Mesodermal cell (in vitro differentiated cells): Measurements from ENCODE around the gene CFAP251.

Experiments
- H3K27ac ChIP-seq: 2 replicates; pipeline ENCODE4 v1.7.0; 2013; ENCODE audit warnings: mild to moderate bottlenecking, low read depth, low read length, moderate library complexity; ENCODE audit not compliant: severe bottlenecking
- H3K36me3 ChIP-seq: 2 replicates; pipeline ENCODE4 v1.7.1; 2013; ENCODE audit warnings: mild to moderate bottlenecking, low read length, moderate library complexity; ENCODE audit not compliant: control insufficient read depth, insufficient read depth
- H3K4me1 ChIP-seq: one replicate; pipeline ENCODE4 v1.7.1; 2013; ENCODE audit warnings: mild to moderate bottlenecking, low read length; ENCODE audit not compliant: insufficient read depth, control insufficient read depth, poor library complexity, severe bottlenecking
- H3K4me3 ChIP-seq: 2 replicates; pipeline ENCODE4 v1.7.0; 2013; ENCODE audit warnings: low read length, control low read depth, mild to moderate bottlenecking; ENCODE audit not compliant: insufficient read depth, poor library complexity, severe bottlenecking; ENCODE audit errors: extremely low read depth
- H3K9me3 ChIP-seq: 2 replicates; pipeline ENCODE4 v1.7.1; 2013; ENCODE audit warnings: mild to moderate bottlenecking, low read length, moderate library complexity; ENCODE audit not compliant: control insufficient read depth
- WGBS, 2 experiments: methylation state at CpG; one replicate each; pipeline ENCODE4 v1.1.5; 2013; ENCODE audit warnings: missing lambda C conversion rate in 2 of 2; ENCODE audit not compliant: insufficient coverage in 2 of 2; 5-methylcytosine and 5-hydroxymethylcytosine counted together

CFAP251 gene

GRCh38 chr12:121930862-121931261 lies 12.5 kb downstream of the CFAP251 start:
- H3K9me3 ChIP-seq = no peaks in the 10 kb centered on the region
- WGBS, 2 experiments = 90% methylated on average over 2 of the region's 4 CpGs; no CpG with 5 or more reads in 1 of the 2 experiments
- no peak overlapping the region for H3K4me3 ChIP-seq

GRCh38 chr12:121932176-121932536 lies 13.8 kb downstream of the CFAP251 start:
- 100% methylated on average over 1 to 2 of the region's 3 CpGs for WGBS, 2 experiments
- Histone ChIP-seq H3K36me3 (peaks cover 10% of the 10 kb centered on the region), H3K4me1 (peaks cover 19% of the 10 kb centered on the region), H3K9me3 (no peaks in the 10 kb centered on the region), H3K27ac (no peak overlapping the region), H3K4me3 (no peak overlapping the region)

More at GRCh38 chr12:121930862-121931261, 12.5 kb downstream of the CFAP251 start:
- Histone ChIP-seq H3K4me1 (peaks cover 22% of the 10 kb centered on the region), H3K27ac (no peak overlapping the region), H3K36me3 (peaks cover 8% of the 10 kb centered on the region)

DNA sequence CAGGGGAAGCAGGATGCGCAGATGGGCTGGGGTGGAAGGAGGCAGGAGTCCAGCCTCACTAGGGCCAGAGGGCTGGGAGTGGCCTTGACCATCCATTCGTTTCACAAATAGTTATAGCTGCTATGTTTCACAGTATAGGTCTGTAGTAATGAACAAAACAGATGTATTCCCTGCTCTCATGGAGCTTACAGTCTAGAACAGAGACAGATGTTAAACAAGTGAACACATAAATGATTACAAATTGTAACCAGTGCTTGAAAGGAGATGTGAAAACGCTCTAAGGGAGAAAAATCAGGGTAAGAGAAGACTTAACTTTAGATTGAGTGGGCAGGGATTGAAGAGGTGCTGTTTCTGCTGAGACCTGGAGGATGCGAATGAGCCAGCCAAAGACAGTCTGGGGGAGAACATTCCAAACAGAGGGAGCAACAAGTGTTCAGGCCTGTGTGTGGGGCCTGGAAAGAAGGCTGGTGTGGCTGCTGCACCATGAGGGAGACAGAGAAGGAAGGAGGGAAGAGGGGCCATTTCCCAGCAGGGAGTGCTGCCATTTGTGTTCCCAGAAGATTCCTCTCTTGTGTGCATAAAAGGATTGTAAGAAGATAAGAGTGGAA lies 14.6 kb downstream of the CFAP251 start:
- H3K4me3 ChIP-seq = no peak overlapping the region
- H3K36me3 ChIP-seq = peaks cover 10% of the 10 kb centered on the region
- peaks cover 13% of the 10 kb centered on the region for H3K4me1 ChIP-seq
- H3K9me3 ChIP-seq = peaks cover 3% of the 10 kb centered on the region
- 93 to 98% methylated on average over 4 of the region's 4 CpGs for WGBS, 2 experiments
- peak overlapping the region; percentile 64 for H3K27ac ChIP-seq

DNA sequence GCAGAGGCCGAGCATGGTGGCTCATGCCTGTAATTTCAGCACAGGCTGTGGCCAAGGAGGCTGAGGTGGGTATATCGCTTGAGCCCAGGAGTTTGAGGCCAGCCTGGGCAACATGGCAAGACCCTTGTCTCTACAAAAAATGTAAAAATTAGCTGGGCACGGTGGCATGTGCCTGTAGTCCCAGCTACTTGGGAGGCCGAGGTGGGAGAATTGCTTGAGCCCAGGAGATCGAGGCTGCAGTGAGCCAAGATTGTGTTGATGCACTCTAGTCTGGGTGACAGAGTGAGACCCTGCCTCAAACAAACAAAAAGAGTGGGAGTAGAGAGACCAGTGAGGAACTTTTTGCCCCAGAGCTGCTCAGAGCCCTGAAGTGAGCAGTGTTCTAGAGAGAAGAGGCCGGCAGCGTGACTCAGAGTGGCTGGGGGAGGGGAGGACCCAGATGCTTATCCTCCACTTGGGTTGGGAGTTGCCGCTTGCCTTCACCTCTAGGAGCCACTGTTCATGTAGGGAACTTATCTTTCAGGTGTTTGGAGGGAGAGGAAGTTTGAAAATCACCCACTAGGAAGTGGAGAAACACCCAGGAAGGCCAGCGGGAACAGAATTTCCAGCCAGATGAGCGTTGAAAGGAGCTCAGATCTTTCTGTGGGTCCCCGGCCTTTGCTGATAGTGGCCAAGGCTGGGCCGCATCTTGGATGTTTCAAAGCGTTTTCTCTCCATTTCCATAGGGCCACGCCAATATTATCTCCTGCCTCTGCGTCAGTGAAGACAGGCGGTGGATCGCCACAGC lies 15.3 kb downstream of the CFAP251 start:
- peaks cover 12% of the 10 kb centered on the region for H3K4me1 ChIP-seq
- H3K36me3 ChIP-seq = peaks cover 10% of the 10 kb centered on the region
- H3K9me3 ChIP-seq = peaks cover 3% of the 10 kb centered on the region
- H3K27ac ChIP-seq = peak overlapping the region; percentile 64
- 80 to 82% methylated on average over 13 to 16 of the region's 17 CpGs for WGBS, 2 experiments
- H3K4me3 ChIP-seq = no peak overlapping the region

GRCh38 chr12:121934309-121934664 lies 15.9 kb downstream of the CFAP251 start:
- H3K9me3 ChIP-seq = peaks cover 3% of the 10 kb centered on the region
- H3K36me3 ChIP-seq = peaks cover 10% of the 10 kb centered on the region
- WGBS, 2 experiments = 100% methylated on average over 2 of the region's 2 CpGs
- peaks cover 12% of the 10 kb centered on the region for H3K4me1 ChIP-seq
- no peak overlapping the region for H3K4me3 ChIP-seq
- H3K27ac ChIP-seq = peak overlapping the region; percentile 64

DNA sequence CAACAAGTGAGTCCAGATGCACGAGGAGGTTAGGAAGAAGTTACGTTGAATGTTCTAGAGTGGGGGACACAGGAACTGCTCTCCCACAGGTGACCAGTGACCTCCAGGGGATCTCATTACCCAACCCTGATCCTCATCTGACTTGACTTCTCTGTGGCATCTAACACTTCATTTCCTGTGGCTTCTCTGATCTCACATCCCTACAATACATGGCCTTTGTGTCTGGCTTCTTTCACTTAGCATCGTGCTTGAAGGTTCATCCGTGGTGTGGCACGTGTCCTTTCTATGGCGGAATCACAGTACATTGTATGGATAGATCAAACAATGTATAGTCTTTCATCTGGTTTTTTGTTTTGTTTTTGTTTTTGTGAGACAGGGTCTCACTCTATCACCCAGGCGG lies 19.3 kb downstream of the CFAP251 start:
- Histone ChIP-seq H3K4me3 (no peak overlapping the region), H3K27ac (no peak overlapping the region), H3K9me3 (peaks cover 3% of the 10 kb centered on the region), H3K4me1 (peaks cover 12% of the 10 kb centered on the region), H3K36me3 (peaks cover 10% of the 10 kb centered on the region)
- WGBS, 2 experiments = 90 to 100% methylated on average over 4 to 7 of the region's 7 CpGs

DNA sequence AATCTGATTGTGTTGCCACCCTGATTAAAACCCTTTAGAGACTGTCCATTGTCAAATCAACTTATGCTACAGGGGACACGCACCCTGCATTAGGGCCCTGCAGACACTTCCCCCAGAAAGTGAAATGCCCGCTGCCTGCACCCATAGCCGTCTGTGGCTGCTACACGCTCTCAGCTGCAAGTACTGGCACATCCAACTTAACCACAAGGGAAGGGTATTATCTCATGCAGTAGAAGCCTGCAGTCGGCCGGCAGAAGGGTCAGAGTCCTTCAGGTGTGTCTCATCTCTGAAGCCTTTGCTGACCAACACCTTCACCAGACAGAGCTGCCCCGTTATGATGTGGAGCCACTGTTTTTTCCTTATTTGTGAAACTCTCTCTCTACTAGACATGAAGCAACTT lies 20.8 kb downstream of the CFAP251 start:
- Histone ChIP-seq H3K9me3 (peaks cover 3% of the 10 kb centered on the region), H3K36me3 (peaks cover 10% of the 10 kb centered on the region), H3K27ac (no peak overlapping the region), H3K4me1 (peaks cover 6% of the 10 kb centered on the region), H3K4me3 (no peak overlapping the region)
- WGBS, 2 experiments = 90 to 94% methylated on average over 6 of the region's 7 CpGs

GRCh38 chr12:121939992-121940766 lies 21.8 kb downstream of the CFAP251 start:
- Histone ChIP-seq H3K4me3 (no peak overlapping the region), H3K9me3 (peaks cover 3% of the 10 kb centered on the region), H3K36me3 (peaks cover 5% of the 10 kb centered on the region), H3K27ac (no peak overlapping the region), H3K4me1 (peaks cover 4% of the 10 kb centered on the region)
- 90 to 100% methylated on average over 2 to 3 of the region's 4 CpGs for WGBS, 2 experiments

GRCh38 chr12:121942145-121942718 lies 23.8 kb downstream of the CFAP251 start:
- Histone ChIP-seq H3K36me3 (no peaks in the 10 kb centered on the region), H3K4me3 (no peak overlapping the region), H3K4me1 (peaks cover 4% of the 10 kb centered on the region), H3K27ac (no peak overlapping the region), H3K9me3 (peaks cover 3% of the 10 kb centered on the region)
- 93 to 97% methylated on average over 14 to 15 of the region's 15 CpGs for WGBS, 2 experiments

DNA sequence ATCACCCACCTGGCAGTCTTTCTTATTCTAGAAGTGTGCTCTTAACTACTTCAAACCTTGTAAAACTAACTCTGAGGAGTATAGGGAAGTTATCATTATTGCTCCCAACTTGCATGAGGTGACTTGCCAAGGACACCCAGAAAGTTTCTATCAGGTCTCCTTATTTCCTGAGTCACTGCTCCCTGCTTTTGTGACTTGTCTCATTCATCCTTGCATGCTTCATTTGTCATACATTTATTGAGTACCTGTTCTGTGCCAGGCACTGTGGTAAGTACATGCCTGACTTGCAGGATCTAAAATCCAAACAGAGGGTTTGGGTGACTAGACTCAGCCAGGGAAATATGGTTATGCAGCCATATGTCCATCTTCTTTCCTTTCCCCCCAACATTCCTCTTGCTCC lies 25.5 kb downstream of the CFAP251 start:
- Histone ChIP-seq H3K9me3 (no peaks in the 10 kb centered on the region), H3K4me3 (no peak overlapping the region), H3K36me3 (no peaks in the 10 kb centered on the region), H3K27ac (no peak overlapping the region), H3K4me1 (peaks cover 4% of the 10 kb centered on the region)
